Uterus (tissue), 2 donors: ENCODE data around the gene SCARF2.

Source experiments
- POLR2A ChIP-seq, 2 donors: fragments of 450-650 bp; IDR thresholded peaks; one replicate each; pipeline ENCODE4 v1.6.1; 2016; ENCODE audit warnings: antibody characterized with exemption in 2 of 2, mild to moderate bottlenecking in 1 of 2, moderate library complexity in 1 of 2
- TF ChIP-seq, protein P1 (sequence below), 4 experiments: fragments of 200-600 bp in 2 of 4; fragments of 450-650 bp in 2 of 4; sonication (generic) in 2 of 4; IDR thresholded peaks; one replicate each; pipeline ENCODE4 v1.5.1; 2016 to 2019; ENCODE audit warnings: antibody characterized with exemption in 4 of 4, mild to moderate bottlenecking in 2 of 4, moderate library complexity in 1 of 4

DNA sequence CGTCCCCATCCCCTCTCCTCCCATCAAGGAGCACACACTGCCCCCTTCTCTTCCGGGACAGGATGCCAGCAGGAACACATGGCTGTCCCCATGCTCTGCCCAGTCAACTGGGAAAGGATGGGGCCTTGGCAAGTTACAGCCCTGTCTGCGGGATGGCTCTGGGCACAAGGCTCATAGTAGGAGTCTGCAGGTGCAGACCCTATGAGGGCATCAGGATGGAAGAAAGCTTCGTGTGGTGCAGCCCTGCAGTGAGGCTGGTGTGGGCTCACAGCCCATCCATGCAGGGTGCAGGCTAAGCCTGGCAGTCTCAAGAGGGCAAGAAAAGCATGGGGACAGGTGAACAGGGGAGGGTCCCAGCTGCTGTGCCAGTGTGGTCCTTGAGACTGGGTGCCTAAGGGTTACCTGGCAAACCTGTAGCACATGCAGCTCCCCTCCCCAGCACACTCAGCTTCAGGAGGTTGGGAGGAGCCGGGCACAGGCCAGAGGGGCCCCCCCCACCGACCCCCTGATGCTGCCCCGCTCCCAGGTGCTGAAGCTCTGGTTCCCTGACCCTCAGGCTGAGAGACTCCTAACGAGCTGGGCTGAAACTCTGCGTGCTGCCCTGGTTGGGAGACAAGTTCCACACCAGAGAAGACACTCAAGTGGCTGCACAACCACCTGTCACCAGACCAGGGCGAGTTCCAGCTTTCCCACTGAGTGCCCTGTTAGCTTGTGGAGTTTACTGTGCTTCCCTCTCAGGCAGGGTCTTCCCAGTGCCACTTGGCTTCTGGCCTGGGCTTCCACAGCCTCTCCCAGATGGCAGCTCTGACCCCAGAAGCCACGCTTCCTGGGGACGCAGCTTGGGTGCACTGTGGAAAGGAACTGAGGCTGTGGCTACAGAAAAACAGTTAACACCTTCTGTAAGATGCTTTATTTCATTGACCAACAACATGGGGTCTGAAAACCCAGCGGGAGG lies 3.3 kb upstream of the SCARF2 start:
- TF ChIP-seq POLR2A (IDR thresholded peaks at IDR 0.05), result no peak
- TF ChIP-seq, protein P1, sequence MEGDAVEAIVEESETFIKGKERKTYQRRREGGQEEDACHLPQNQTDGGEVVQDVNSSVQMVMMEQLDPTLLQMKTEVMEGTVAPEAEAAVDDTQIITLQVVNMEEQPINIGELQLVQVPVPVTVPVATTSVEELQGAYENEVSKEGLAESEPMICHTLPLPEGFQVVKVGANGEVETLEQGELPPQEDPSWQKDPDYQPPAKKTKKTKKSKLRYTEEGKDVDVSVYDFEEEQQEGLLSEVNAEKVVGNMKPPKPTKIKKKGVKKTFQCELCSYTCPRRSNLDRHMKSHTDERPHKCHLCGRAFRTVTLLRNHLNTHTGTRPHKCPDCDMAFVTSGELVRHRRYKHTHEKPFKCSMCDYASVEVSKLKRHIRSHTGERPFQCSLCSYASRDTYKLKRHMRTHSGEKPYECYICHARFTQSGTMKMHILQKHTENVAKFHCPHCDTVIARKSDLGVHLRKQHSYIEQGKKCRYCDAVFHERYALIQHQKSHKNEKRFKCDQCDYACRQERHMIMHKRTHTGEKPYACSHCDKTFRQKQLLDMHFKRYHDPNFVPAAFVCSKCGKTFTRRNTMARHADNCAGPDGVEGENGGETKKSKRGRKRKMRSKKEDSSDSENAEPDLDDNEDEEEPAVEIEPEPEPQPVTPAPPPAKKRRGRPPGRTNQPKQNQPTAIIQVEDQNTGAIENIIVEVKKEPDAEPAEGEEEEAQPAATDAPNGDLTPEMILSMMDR (IDR thresholded peaks at IDR 0.05), result no peak
